Measurements from ENCODE around the gene ARID1B.

Gene ARID1B

GRCh38 chr6:156925718-156926607, 148.8 kb downstream of the ARID1B start:
- in situ Hi-C loops (cut with HindIII; ENCODE audit: low pct_ligation_motif_present, low sequenced_read_pairs) = no loop called here
- Histone ChIP-seq H3K27me3 (replicated peaks) (no peaks in the 10 kb centered on the region), H3K27ac (no peak overlapping the region), H3K4me3 (ENCODE audit: low read depth, low read length) (no peak overlapping the region), H3K36me3 (replicated peaks) (no peaks in the 10 kb centered on the region)
- TF ChIP-seq CTCF (IDR thresholded peaks at IDR 0.05; ENCODE audit: low read depth, low read length, missing control alignments) = no peak
- DNase-seq = no peak

GRCh38 chr6:156928126-156928525, 150.9 kb downstream of the ARID1B start:
- TF ChIP-seq CTCF (IDR thresholded peaks at IDR 0.05; ENCODE audit: low read depth, low read length, missing control alignments) = no peak

GRCh38 chr6:156928972-156929371, 151.8 kb downstream of the ARID1B start:
- in situ Hi-C loops (cut with HindIII; ENCODE audit: low pct_ligation_motif_present, low sequenced_read_pairs) = no loop called here
- Histone ChIP-seq H3K4me3 (ENCODE audit: low read depth, low read length) (no peak overlapping the region), H3K27ac (no peak overlapping the region), H3K36me3 (replicated peaks) (no peaks in the 10 kb centered on the region), H3K27me3 (replicated peaks) (no peaks in the 10 kb centered on the region)
- no peak for TF ChIP-seq CTCF (IDR thresholded peaks at IDR 0.05; ENCODE audit: low read depth, low read length, missing control alignments)
- DNase-seq = no peak

More at GRCh38 chr6:156928126-156928525, 150.9 kb downstream of the ARID1B start:
- no peaks in the 10 kb centered on the region for H3K27me3 ChIP-seq (replicated peaks)
- no peak for DNase-seq
- H3K4me3 ChIP-seq (ENCODE audit: low read depth, low read length) = no peak overlapping the region
- in situ Hi-C loops (cut with HindIII; ENCODE audit: low pct_ligation_motif_present, low sequenced_read_pairs) = no loop called here
- H3K27ac ChIP-seq = no peak overlapping the region
- no peaks in the 10 kb centered on the region for H3K36me3 ChIP-seq (replicated peaks)

GRCh38 chr6:156931283-156931682, 154.1 kb downstream of the ARID1B start:
- DNase-seq = no peak
- Histone ChIP-seq H3K4me3 (ENCODE audit: low read depth, low read length) (no peak overlapping the region), H3K27ac (no peak overlapping the region), H3K27me3 (replicated peaks) (no peaks in the 10 kb centered on the region), H3K36me3 (replicated peaks) (no peaks in the 10 kb centered on the region)
- TF ChIP-seq CTCF (IDR thresholded peaks at IDR 0.05; ENCODE audit: low read depth, low read length, missing control alignments) = no peak
- in situ Hi-C loops (cut with HindIII; ENCODE audit: low pct_ligation_motif_present, low sequenced_read_pairs) = no loop called here

- H3K4me3 ChIP-seq (ENCODE audit: low read depth, low read length) = no peak overlapping the region
- TF ChIP-seq CTCF (IDR thresholded peaks at IDR 0.05; ENCODE audit: low read depth, low read length, missing control alignments) = no peak
- no peak overlapping the region for H3K27ac ChIP-seq
- H3K27me3 ChIP-seq (replicated peaks) = no peaks in the 10 kb centered on the region
- no peaks in the 10 kb centered on the region for H3K36me3 ChIP-seq (replicated peaks)
- in situ Hi-C loops (cut with HindIII; ENCODE audit: low pct_ligation_motif_present, low sequenced_read_pairs) = no loop called here
- no peak for DNase-seq
These were observed 156.3 kb downstream of the ARID1B start for GRCh38 chr6:156933201-156934068.
